ENCODE results near the gene PYROXD2. TPM values are rescaled to one million over a fixed set of nuclear protein-coding genes. Genes with fewer than 3 reads are reported as not detected.

The PYROXD2 gene
- polyA plus RNA-seq, 1 donor from 2014 or later = 0.11 TPM

- Histone ChIP-seq H3K4me3 (ENCODE audit: low read length) (no peak overlapping the region), H3K36me3 (ENCODE audit: insufficient read depth, low read length) (no peaks in the 10 kb centered on the region), H3K4me2 (ENCODE audit: low read length) (no peak overlapping the region), H3K27me3 (ENCODE audit: insufficient read depth, low read depth, low read length) (no peaks in the 10 kb centered on the region), H4K20me1 (ENCODE audit: insufficient read depth) (no peaks in the 10 kb centered on the region), H3K9ac (ENCODE audit: low read length) (no peak overlapping the region), H3K79me2 (replicated peaks; ENCODE audit: insufficient read depth, low read length) (no peaks in the 10 kb centered on the region), H3K27ac (ENCODE audit: low read length) (no peak overlapping the region), H3K9me2 (ENCODE audit: insufficient read depth, low read length) (no peaks in the 10 kb centered on the region), H3K9me3 (ENCODE audit: low read length) (no peaks in the 10 kb centered on the region), H3F3A (ENCODE audit: insufficient read depth, low read length, poor library complexity, severe bottlenecking) (no peaks in the 10 kb centered on the region), H2AFZ (ENCODE audit: low read depth, low read length) (no peak overlapping the region)
- TF ChIP-seq CTCF (IDR thresholded peaks at IDR 0.05; ENCODE audit: poor library complexity, severe bottlenecking) = no peak
- no peak for TF ChIP-seq TAF1 (IDR thresholded peaks at IDR 0.05; ENCODE audit: low read depth)
- no peak for TF ChIP-seq POLR2AphosphoS5 (IDR thresholded peaks at IDR 0.05)
- no peak for TF ChIP-seq EP300 (conservative IDR thresholded peaks at IDR 0.05; ENCODE audit: poor library complexity, severe bottlenecking)
- no peak for TF ChIP-seq EZH2 (IDR thresholded peaks at IDR 0.05; ENCODE audit: borderline replicate concordance, insufficient read depth, low read length, poor library complexity, severe bottlenecking)
- no peak for TF ChIP-seq REST (IDR thresholded peaks at IDR 0.05; ENCODE audit: borderline replicate concordance)
- TF ChIP-seq MXI1 (conservative IDR thresholded peaks at IDR 0.05; ENCODE audit: poor library complexity, severe bottlenecking) = no peak
- TF ChIP-seq RAD21 (conservative IDR thresholded peaks at IDR 0.05) = no peak
- TF ChIP-seq SMC3 (conservative IDR thresholded peaks at IDR 0.05; ENCODE audit: poor library complexity) = no peak
Measured at GRCh38 chr10:98402931-98403718, 11.9 kb downstream of the PYROXD2 start.

- no peaks in the 10 kb centered on the region for H3F3A ChIP-seq (ENCODE audit: insufficient read depth, low read length, poor library complexity, severe bottlenecking)
- H3K4me2 ChIP-seq (ENCODE audit: low read length) = no peak overlapping the region
- no peaks in the 10 kb centered on the region for H3K27me3 ChIP-seq (ENCODE audit: insufficient read depth, low read depth, low read length)
- H3K4me3 ChIP-seq (ENCODE audit: low read length) = no peak overlapping the region
- H3K27ac ChIP-seq (ENCODE audit: low read length) = no peak overlapping the region
- no peaks in the 10 kb centered on the region for H3K79me2 ChIP-seq (replicated peaks; ENCODE audit: insufficient read depth, low read length)
- H2AFZ ChIP-seq (ENCODE audit: low read depth, low read length) = no peak overlapping the region
- TF ChIP-seq CTCF (IDR thresholded peaks at IDR 0.05; ENCODE audit: poor library complexity, severe bottlenecking) = no peak
- no peak for TF ChIP-seq POLR2AphosphoS5 (IDR thresholded peaks at IDR 0.05)
- no peak for TF ChIP-seq EP300 (conservative IDR thresholded peaks at IDR 0.05; ENCODE audit: poor library complexity, severe bottlenecking)
- TF ChIP-seq RAD21 (conservative IDR thresholded peaks at IDR 0.05) = no peak
- no peak for TF ChIP-seq MXI1 (conservative IDR thresholded peaks at IDR 0.05; ENCODE audit: poor library complexity, severe bottlenecking)
- no peak for TF ChIP-seq SMC3 (conservative IDR thresholded peaks at IDR 0.05; ENCODE audit: poor library complexity)
- no peak for TF ChIP-seq EZH2 (IDR thresholded peaks at IDR 0.05; ENCODE audit: borderline replicate concordance, insufficient read depth, low read length, poor library complexity, severe bottlenecking)
- no peak for TF ChIP-seq REST (IDR thresholded peaks at IDR 0.05; ENCODE audit: borderline replicate concordance)
- no peak for TF ChIP-seq TAF1 (IDR thresholded peaks at IDR 0.05; ENCODE audit: low read depth)
- no peaks in the 10 kb centered on the region for H4K20me1 ChIP-seq (ENCODE audit: insufficient read depth)
- no peaks in the 10 kb centered on the region for H3K9me3 ChIP-seq (ENCODE audit: low read length)
- no peaks in the 10 kb centered on the region for H3K9me2 ChIP-seq (ENCODE audit: insufficient read depth, low read length)
- no peak overlapping the region for H3K9ac ChIP-seq (ENCODE audit: low read length)
- no peaks in the 10 kb centered on the region for H3K36me3 ChIP-seq (ENCODE audit: insufficient read depth, low read length)
Measured at GRCh38 chr10:98402478-98402877, 12.5 kb downstream of the PYROXD2 start.

Data from neural cell (in vitro differentiated cells).